Activated effector memory CD4-positive, alpha-beta T cell treated with anti-CD3 and anti-CD28 coated beads, Interleukin-2, amount 50 U/mL, for 16 hours (primary cell): ENCODE data around the gene CTIF.

Experiments used
- DNase-seq: peaks from one replicate; pipeline ENCODE4 v3.0.0-alpha.2; 2020

CTIF gene

DNA sequence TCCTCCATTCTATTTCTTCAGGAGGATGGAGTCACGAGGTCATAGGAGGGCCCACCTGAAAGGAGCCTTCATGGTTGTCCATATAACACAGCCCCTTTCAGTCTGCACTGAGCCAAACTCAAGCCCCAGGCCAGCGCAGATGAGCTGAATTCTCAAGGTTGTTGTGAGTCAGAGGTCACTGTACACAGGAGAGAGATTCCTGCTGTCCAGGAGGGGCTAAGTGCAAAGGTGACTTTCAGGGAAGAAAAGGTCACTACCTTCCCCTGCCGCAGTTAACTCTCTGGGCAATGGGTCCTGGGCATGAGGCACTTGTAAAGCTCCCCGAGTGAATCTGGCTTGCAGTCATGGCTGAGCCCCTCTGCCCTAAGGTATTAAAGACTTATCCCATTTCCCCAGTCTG is 150.7 kb downstream of the CTIF start:
- no peak for DNase-seq

DNA sequence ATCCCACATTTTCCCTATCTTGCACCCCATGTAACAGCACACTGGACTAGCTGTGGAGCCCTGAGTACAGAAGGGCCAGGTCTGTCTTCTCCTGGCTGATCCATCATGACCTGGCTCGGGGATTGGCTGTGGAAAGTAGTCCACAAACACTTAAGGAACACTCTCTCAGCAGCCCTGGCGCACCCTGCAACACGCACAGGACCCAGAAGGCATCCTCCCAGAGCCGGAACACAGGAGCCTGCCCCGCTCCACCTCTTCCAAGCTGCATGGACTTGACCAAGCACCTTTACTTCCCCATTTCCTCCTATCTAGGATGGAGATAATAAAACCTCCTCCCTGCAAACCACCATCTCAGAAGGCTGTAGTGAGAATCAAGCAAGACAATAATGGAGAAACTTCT is 151.7 kb downstream of the CTIF start:
- no peak for DNase-seq

DNA sequence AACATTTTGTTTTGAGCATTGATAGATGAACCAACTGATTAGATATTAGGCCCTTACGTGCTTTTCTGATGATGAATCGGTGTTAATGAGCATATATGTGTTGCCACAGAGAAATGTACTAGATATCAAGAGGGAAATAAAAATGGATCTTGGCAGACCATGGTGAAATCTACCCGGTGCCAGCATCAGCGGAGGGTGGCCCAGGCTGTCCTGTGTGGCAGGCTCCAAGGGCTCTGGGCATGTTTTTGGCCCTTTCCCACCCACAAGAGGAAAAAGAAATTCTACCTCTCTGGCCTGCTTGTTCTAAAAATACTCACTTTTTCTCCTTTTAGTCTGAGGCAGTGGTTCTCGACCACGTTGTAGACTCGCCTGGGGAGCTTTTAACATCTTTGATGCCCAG is 154.2 kb downstream of the CTIF start:
- DNase-seq, result no peak

DNA sequence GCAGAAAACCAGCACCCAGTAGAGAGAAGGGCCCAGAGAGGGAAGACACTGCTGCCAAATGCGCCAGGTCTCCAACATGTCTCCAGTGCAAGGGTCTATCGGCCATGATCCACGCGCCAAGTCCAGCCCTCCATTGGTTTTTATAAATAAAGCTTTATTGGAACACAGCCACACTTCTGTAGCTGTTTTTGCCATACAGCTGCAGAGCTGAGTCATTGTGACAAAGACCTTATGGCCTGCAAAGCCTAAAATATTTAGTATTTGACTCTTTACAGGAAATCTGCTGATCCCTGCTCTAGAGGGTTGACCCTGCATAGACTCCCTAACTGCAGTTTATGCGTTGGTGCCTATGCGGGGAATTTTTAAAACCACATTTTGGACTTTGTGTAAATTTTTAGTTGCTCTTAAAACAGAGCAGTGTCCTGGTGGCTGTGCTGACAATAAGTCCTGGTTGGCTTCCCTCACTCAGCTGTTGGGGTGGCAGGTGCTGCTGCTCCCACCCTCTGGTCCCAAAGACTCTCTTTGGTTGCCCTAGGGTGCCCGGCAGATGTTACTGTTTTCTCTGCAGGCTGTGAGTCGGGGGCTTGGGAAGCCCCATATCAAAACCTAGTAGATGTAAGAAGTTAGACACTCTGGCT is 154.9 kb downstream of the CTIF start:
- DNase-seq, result no peak

DNA sequence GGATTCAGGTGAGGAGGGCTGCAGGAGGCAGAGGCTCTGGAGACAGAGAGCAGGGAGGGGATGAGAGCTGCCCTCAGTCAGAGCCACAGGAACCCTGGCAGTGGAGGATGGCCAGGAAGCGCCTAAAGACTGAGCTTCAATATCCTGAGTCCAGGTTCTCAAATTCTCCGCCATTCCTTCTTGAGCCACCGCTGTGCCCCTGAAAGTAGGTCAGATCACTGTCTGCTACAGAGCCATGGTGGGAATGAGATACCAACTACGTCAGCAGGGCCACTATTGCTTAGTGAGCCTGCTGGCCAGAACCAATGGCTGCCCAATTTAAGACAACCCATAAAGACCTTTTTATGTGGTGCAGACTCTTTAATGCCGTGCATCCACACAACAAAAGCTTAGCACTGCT is 155.5 kb downstream of the CTIF start:
- DNase-seq, result no peak

DNA sequence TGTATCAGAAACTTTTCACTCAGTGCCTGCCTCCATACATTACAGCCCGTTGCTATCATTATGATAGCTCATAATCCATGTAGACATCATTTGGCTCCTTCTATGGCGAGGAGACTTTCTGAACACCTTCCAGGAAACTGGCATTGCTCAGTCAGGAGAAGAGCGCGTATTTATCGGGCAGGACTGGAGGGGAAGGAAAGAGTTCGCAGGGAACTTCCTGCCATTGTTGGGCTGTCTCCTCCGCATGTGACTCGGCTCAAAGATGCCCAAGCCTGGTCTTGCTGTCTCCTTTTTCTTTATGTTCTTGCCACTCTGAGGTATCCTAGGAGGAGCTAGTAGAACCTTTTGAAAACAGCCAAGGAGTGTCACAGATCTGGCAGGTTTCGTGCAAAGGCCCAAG is 156.8 kb downstream of the CTIF start:
- DNase-seq, result no peak

DNA sequence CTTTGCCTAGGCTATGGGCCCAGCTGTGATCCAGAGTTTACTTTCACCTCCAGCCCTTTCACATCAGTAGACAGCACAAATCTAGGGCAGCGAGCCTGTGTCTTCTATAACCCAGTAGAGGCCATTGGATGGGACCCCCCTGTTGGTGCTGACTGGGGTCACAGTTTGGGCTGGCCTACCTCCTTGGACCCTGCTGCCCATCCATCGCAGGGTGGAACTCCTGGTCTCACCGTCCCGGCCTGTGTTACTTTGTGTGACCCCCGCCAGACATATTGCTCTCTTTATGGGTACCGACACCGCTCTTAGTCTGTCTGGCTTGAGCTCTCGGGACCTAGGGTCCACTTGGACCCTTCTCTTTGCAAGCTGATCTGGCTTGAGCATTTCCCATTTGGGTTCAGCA is 157.4 kb downstream of the CTIF start:
- DNase-seq, result no peak

DNA sequence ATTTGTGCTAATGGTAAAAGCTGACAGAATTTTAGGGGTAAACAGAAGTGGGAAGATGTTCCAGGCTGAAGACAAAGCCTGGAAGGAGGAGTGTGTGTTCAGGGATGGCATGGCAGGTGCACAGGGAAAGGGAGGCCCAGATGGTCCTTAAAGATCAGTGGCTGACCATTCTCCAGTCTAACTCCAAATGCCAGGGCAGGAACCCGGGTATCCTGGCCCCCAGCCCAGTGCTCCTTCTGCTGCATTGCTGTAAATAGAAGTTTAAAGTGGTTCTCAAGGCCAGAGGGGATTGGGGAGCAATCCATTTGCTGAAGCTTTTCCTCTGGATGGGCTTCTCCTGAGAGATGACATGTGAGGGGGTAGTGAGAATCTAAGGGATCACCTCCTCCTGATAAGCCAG is 158.6 kb downstream of the CTIF start:
- DNase-seq, result no peak

DNA sequence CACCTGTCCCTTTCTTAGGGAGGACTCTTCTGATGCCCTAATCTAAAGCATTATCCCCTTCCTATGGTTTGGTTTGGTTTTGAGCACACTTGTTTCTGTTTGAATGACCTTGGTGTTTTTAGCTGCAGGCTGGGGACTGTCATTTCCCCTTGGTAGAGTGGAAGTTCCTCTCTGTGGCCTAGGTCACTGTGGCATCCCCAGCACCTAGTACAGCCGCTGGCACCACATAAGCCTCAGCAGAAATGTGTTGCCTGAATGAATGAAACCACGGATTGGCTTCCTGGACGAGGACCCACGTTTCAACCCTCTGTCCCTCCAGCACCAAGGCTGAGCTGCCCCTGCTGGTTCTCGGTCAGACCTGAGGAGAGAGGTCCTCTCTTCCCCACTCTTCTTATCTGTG is 159.9 kb downstream of the CTIF start:
- DNase-seq, result no peak

DNA sequence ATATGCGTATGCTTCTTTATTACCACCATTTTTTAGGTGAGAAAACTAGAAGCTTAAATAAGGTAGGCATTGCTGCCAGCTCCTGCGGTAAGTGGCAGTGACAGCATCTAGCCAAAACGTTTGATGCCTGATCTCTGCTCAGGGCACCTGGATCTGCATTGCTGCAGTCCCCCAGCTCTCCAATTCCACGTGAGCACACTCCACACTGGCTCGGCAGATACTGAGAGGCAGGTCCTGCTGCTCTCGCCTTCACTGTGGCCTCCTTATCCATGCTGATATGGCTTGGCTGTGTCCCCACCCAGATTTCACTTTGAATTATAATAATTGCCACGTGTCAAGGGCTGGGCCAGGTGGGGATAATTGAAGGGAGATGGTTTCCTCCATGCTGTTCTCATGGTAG is 160.9 kb downstream of the CTIF start:
- DNase-seq, result no peak

DNA sequence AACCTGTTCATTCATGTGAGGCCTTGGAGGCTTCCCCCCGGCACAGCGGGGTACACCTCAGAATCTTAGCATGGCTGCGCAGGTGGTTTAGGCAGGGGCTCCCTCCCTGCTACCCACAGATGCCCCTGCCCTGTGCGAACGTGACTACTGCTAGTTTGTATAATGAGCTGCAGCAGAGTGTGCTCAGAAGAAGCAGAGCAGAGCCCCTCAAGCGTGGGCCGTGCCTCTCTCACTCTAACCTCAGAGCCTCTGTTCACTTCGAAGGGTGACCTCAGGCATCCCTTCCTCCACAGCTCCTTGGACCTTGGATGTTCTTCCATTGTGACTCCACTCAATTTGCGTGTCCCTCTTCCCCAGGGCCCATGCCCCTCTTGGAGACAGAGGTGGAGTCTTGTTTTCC is 161.6 kb downstream of the CTIF start:
- no peak for DNase-seq

DNA sequence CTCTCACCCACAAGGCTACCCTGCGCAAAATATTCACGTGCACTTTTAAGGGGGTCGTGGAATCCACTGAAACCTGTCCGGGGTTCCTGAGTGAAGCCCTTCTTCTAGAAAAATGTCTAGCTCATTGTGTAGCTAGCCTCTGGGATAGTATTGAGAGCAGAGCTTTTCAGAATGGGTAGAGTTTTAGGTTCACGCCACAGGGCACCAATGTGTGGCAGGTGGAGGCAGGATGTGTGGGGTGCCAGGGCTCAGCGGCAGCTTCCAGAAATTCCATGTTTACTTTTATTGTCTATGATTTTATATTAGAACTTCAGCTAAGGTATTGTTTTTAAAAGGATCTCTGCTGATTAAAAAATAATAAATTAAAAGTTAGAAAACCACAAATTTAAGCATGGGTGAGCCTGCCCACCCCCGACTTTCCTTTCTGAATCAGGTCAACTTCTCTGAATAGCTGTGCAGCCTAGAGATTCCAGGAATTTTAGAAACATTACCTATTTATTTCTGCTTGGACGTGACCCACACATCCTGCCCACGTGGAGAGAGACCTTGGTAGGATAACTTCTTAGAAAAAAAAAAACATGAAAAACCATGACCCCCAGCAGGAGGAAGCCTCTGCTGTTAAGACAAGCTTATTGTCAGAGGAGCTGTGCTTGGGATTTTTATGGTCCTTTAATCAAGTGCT is 163.7 kb downstream of the CTIF start:
- DNase-seq, result no peak

DNA sequence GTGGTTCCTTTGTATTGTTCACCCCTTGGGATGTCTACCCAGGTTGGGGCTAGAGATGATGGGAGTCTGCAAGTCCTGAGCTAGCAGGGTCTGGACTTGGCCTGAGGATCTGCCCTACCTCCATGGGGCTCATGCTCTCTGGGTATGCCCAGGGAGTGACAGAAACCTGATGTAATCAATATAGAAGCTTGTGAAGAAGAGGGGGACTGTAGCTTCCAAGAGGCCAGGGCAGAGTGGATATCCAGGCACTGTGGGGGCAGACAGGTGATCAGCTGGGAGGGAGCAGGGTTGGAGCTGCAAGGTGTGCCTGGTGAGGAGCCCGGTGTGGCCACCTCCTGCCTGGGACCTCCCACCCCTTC is 164.2 kb downstream of the CTIF start:
- no peak for DNase-seq

DNA sequence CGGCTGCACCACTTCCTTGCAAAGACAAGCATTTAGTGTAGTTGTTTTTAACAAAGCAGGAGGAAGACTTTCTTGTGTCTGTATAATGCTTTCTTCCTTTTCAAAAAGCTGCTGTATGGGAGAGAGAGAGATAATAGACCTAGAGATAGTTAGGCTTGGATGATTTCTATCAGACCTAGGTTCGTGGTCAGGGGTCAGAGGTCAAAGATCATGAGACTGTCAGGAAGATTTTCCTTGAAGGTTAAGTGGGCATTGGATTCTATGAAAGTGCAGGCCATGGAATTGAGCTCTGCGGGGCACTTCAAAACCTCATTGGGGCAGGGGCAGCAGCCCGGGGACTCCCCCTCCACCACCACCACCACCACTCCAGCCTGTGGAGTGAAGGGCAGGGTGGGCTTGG is 164.6 kb downstream of the CTIF start:
- no peak for DNase-seq

DNA sequence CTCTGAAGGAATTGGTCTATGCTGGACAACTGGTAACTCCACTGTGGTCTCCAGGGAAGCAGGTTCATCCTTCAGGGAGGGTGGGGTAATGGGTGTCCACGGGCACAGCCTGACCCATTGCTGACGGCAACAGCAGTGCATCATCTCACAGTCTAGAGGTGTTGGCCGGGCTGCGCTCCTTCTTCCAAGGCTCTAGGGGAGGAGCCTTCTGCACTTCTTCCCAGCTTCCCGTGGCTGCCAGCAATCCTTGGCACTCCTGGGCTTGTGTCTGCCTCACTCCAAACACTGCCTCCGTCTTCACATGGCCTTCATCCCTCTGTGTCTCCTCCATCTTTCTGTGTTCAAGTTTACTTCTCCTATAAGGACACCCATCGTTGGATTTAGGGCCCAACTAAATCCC is 166.2 kb downstream of the CTIF start:
- no peak for DNase-seq

DNA sequence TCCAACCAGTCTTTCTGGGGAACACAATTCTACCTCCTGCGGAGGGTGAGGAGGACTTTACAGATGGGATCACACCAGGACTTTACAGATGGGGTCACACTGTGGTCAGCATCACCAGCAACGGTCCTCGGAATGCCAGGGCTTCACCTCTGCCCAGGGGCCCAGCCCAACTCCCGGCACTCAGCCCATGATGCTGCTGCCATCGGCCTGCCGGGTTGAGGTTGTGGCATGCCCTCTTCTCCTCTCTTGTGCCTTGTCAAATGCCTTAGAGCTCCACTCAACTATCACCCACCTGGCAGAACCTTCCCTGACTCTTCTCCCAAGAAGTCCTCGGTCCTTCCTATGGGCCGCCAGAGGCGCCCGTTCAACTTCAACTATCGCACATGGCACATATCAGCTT is 166.7 kb downstream of the CTIF start:
- no peak for DNase-seq

DNA sequence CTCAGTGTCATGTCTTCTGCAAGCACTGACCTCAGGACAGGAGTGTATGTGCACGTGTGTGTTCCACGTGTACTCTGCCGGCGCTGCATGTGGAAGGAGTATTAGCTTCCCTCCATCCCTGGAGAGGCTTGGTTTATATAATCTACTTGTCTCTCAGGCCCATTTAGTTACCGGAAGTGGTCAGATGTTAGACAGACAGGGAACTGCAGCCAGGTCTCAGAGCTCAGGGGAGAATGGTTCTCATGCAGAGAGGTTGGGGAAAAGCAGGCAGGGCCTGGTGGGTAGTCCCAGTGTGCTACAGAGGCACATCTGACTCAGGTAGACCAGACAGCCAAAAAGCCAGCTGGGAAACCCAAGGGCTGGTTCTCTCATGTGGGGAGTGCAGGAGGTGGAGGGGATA is 167.9 kb downstream of the CTIF start:
- no peak for DNase-seq

DNA sequence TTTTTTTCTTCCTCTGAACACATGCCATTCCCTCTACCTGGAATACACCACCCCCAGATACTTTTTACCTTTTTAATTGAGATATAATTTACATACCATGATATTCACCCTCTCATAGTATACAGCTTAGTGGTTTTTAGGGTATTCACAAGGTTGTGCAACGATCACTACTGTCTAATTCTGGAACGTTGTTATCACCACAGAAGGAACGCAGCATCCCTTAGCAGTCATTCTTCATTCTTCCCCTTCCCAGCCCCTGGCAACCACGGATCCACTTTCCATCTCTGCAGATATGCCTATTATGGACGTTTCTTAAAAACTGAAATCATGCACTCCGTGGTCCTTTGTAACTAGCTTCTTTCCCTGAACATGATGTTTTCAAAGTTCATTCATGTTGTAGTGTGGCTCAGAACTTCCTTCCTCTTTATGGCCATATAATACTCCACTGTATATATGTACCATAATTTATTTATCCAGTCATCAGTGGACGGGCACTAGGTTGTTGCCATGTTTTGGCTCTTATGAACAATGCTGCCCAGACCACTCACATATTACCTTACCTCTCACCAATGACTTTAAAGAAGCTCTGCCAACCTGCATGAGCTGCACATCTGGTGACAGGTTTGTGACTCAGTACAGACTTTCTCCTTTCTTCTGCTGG is 168.9 kb downstream of the CTIF start:
- DNase-seq, result no peak

DNA sequence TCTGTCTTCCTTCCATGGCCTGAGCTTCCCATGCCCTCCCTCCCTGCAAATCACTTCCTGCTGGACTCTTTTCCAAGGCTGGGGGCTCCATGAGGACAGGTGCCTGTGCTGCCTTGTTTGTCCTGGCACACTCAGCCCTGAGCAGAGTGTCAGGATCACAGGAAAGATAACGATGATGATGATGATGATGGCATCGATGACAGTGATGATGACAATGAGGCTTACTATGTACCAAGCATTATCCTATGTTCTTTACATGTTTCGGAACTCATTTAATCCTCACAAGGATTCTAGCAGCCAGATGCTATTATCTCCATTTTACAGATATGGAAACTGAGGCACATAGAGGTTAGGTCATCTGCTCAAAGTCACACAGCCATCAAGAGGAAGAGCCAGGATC is 170.0 kb downstream of the CTIF start:
- DNase-seq, result no peak

DNA sequence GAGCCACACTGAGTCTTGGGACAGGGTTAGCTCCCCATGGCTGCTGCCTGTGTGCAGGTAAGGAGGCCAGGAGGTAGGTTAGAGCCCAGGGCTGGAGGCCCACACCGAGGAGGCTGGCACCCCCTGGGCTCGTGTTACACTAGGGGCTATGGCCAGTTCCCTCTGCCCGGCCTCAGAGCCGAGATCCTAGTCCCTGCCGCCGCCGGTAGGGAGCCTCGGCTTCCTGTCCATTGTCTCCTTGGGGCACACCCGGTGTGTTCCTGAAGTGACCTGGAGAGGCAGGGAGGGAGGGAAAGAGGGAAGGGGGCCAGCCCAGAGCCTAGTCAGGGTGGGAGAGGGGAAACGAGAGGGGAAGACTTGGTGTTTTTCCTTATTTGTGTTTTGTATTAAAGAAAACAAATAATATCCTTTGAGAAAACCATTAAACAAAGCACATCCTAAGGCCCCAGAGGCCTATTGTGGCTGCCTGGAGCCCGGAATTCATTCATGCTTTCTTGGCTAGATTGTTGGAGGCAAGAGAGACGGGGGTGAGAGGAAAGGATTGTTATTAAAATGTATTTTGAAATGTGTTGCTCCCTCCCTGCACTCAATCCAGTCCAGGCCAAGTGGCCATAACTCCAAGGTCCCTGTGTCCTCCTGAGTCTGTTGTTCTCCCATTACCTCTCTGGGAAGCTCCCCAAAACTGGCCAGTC is 170.7 kb downstream of the CTIF start:
- DNase-seq, result no peak

DNA sequence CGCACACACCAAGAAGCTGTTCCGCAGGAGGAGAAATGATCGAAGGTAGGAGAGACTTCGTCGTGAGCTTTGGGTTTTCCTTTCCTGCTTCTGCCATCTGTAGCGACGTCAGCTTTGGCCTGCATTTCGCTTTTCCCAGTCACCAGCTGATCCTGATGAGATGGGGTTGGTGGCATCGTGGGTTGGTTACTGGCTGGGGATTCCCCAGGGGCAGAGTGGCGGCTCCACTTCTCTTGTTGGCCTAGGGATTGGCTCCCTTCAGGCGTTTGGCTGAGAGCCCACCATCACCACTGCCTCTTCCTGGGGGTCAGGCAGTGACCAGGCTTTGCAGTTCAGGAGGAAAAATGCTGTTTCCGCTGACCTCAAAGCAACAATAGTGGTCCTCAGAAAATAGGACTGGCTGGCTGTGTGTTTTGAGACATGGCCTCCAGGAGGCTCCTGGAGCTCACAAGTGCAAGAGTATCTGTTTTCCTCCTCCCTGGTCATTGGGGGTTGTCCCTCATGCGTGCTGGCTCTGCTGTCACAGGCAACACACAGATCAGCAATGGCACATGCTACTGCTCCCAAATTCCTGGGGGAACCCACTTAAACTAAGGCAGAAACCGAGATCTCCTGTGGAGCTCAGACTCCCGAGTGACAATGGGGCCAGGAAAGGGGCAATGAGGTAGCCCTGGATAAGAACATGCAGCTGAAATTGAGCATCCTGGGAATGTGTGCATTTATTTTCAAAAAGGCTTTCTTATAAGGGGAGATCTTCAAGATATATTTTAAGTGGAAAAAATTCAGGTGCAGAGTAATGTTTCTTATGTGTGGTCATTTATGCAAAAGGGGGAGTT is 173.0 kb downstream of the CTIF start:
- DNase-seq, result no peak

DNA sequence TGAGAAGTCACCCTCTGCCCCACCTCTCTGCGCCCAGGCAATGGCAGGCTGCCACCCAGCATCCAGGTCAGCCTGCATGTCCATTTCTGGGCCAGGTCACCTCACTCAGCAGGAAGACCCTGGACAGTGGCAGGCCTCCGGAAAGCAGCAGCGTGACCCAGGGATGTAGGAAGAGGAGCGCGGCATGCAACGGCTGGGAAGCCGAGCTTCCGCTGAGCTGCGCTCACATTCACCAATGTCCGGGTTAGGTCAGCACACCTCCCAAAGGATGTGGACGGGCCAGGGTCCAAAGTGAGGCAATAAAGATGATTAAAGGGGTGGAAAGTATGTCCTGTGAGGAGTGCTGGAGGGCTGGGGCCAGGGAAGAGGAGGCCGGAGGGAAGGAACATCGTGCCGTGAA is 174.5 kb downstream of the CTIF start:
- no peak for DNase-seq

DNA sequence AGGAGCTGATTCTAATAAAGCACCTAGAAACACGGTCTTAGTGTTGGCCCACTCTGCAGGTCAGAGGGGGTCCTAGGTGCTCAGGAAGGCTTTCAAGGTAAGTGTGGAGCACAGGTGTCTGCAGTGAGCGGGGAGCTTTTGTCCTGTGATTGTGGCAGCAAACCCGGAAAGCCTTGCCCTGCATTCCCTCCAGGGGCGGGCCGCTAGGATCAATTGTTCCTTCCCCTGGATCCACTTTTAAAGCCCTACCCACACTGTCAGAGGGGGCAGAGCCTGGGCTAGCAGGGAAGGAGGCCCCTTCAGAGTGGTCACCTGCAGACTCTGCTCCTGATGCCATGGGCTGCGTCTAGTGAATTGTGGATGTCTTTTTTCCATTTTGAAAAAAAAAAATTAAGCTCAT is 176.0 kb downstream of the CTIF start:
- no peak for DNase-seq
